Endodermal cell (in vitro differentiated cells): ENCODE data around the gene CLIP2. TPM values are rescaled to one million over a fixed set of nuclear protein-coding genes. Genes with fewer than 3 reads are reported as not detected.
A peak's percentile ranks its signal among the peaks of the same experiment; 100 is the strongest.

ENCODE experiments used
- DNase-seq: peaks from one replicate; pipeline ENCODE4 v3.0.0-alpha.2; 2017
- H3K27ac ChIP-seq: 2 replicates; pipeline ENCODE4 v1.5.1; 2013; ENCODE audit warnings: mild to moderate bottlenecking, low read depth, low read length, moderate library complexity
- H3K27me3 ChIP-seq: 2 replicates; pipeline ENCODE4 v1.6.1; 2013; ENCODE audit warnings: mild to moderate bottlenecking, low read length, moderate library complexity; ENCODE audit not compliant: insufficient read depth, control insufficient read depth, poor library complexity, severe bottlenecking
- H3K36me3 ChIP-seq: 2 replicates; pipeline ENCODE4 v1.7.0; 2013; ENCODE audit warnings: mild to moderate bottlenecking, low read length, moderate library complexity; ENCODE audit not compliant: control insufficient read depth, insufficient read depth
- H3K4me1 ChIP-seq: one replicate; pipeline ENCODE4 v1.7.0; 2013; ENCODE audit warnings: low read length; ENCODE audit not compliant: control insufficient read depth, insufficient read depth
- H3K4me3 ChIP-seq: 2 replicates; pipeline ENCODE4 v1.5.1; 2013; ENCODE audit warnings: mild to moderate bottlenecking, low read length, moderate library complexity
- H3K9ac ChIP-seq: 2 replicates; pipeline ENCODE4 v1.6.1; 2013; ENCODE audit warnings: mild to moderate bottlenecking, low read length, moderate library complexity; ENCODE audit not compliant: poor library complexity, severe bottlenecking; ENCODE audit errors: extremely low read depth
- H3K9me3 ChIP-seq: 2 replicates; pipeline ENCODE4 v1.6.1; 2013; ENCODE audit warnings: mild to moderate bottlenecking, low read length, moderate library complexity; ENCODE audit not compliant: control insufficient read depth
- H3K27ac Mint-ChIP-seq: 2 replicates; pipeline ENCODE4 v1.8.0; 2020; ENCODE audit warnings: mixed read lengths
- H3K27me3 Mint-ChIP-seq: 2 replicates; pipeline ENCODE4 v1.8.0; 2021; ENCODE audit warnings: mild to moderate bottlenecking, mixed read lengths; ENCODE audit not compliant: insufficient read depth
- H3K36me3 Mint-ChIP-seq: 2 replicates; pipeline ENCODE4 v1.8.0; 2020; ENCODE audit warnings: low read depth, mixed read lengths
- H3K4me1 Mint-ChIP-seq: 2 replicates; pipeline ENCODE4 v1.8.0; 2020; ENCODE audit warnings: mixed read lengths
- H3K4me3 Mint-ChIP-seq: 2 replicates; pipeline ENCODE4 v1.8.0; 2020; ENCODE audit warnings: mild to moderate bottlenecking, moderate library complexity, mixed read lengths
- H3K9me3 Mint-ChIP-seq: 2 replicates; pipeline ENCODE4 v1.8.0; 2020; ENCODE audit warnings: mild to moderate bottlenecking, mixed read lengths
- WGBS, 2 experiments: methylation state at CpG; one replicate each; pipeline versions ENCODE4 v1.1.5 to v1.1.7; 2013; ENCODE audit warnings: missing lambda C conversion rate in 2 of 2, mixed read lengths in 1 of 2; ENCODE audit not compliant: insufficient coverage in 1 of 2, insufficient read length in 1 of 2; 5-methylcytosine and 5-hydroxymethylcytosine counted together
- total RNA-seq, 2 donors: library from RNA; stranded (reverse); fragmentation: NEBNext Ultra II Directional in 1 of 2; extraction: Animal tissue kit (Norgen Biotek cat#: 25700) in 1 of 2; gene quantifications; 2 replicates in 1 of 2; 3 replicates in 1 of 2; pipeline ENCODE4 v1.2.1, GENCODE V29; 2021
- TF ChIP-seq, protein P1 (sequence below): fragments of 200-600 bp; sonication (generic); conservative IDR thresholded peaks from 2 replicates; pipeline ENCODE4 v1.5.0; 2021; ENCODE audit warnings: antibody characterized with exemption, mild to moderate bottlenecking

Gene CLIP2
- total RNA-seq, 2 donors from 2014 or later = 44.3 to 57.2 TPM

DNA sequence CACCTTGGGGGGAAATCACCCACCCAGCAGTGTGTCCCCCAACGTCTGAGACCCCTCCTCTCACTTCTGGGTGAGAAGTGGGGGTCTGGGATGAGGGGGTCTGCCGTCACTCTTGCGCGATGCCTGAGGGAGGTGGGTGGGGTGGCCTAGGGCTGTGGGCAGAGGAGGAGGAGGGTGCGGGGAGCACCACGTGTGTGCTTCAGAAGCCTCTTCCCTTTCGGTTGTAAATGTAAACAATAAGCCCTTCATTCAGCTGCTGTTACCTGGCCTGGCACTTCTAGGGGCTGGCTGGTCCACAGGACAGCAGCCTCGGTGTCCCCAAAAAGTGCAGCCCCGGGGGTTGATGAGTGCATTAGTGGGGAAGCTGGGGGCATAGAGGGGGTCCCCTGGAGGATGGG lies 1.3 kb downstream of the CLIP2 start:
- no peak overlapping the region for H3K27ac ChIP-seq
- TF ChIP-seq, protein P1, sequence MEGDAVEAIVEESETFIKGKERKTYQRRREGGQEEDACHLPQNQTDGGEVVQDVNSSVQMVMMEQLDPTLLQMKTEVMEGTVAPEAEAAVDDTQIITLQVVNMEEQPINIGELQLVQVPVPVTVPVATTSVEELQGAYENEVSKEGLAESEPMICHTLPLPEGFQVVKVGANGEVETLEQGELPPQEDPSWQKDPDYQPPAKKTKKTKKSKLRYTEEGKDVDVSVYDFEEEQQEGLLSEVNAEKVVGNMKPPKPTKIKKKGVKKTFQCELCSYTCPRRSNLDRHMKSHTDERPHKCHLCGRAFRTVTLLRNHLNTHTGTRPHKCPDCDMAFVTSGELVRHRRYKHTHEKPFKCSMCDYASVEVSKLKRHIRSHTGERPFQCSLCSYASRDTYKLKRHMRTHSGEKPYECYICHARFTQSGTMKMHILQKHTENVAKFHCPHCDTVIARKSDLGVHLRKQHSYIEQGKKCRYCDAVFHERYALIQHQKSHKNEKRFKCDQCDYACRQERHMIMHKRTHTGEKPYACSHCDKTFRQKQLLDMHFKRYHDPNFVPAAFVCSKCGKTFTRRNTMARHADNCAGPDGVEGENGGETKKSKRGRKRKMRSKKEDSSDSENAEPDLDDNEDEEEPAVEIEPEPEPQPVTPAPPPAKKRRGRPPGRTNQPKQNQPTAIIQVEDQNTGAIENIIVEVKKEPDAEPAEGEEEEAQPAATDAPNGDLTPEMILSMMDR = no peak
- H3K27me3 ChIP-seq = no peaks in the 10 kb centered on the region
- peaks cover 42% of the 10 kb centered on the region for H3K4me1 Mint-ChIP-seq
- no peak overlapping the region for H3K27ac Mint-ChIP-seq
- no peaks in the 10 kb centered on the region for H3K9me3 ChIP-seq
- H3K27me3 Mint-ChIP-seq = no peaks in the 10 kb centered on the region
- peak overlapping the region; percentile 88 for H3K4me3 ChIP-seq
- H3K9me3 Mint-ChIP-seq = no peaks in the 10 kb centered on the region
- 21 to 39% methylated on average over 2 to 9 of the region's 9 CpGs for WGBS, 2 experiments
- peak overlapping the region; percentile 69 for H3K4me3 Mint-ChIP-seq
- H3K36me3 Mint-ChIP-seq = peaks cover 4% of the 10 kb centered on the region
- peak; percentile 49 for DNase-seq
- H3K4me1 ChIP-seq = peaks cover 16% of the 10 kb centered on the region
- no peaks in the 10 kb centered on the region for H3K36me3 ChIP-seq
- peak overlapping the region; percentile 73 for H3K9ac ChIP-seq

- peaks cover 4% of the 10 kb centered on the region for H3K36me3 ChIP-seq
- H3K4me1 ChIP-seq = peaks cover 16% of the 10 kb centered on the region
- no peak overlapping the region for H3K27ac Mint-ChIP-seq
- TF ChIP-seq, protein P1 = no peak
- peak overlapping the region; percentile 88 for H3K4me3 ChIP-seq
- no peaks in the 10 kb centered on the region for H3K27me3 Mint-ChIP-seq
- peak overlapping the region; percentile 73 for H3K9ac ChIP-seq
- peak overlapping the region; percentile 69 for H3K4me3 Mint-ChIP-seq
- H3K27ac ChIP-seq = no peak overlapping the region
- 74 to 78% methylated on average over 9 to 10 of the region's 10 CpGs for WGBS, 2 experiments
- no peaks in the 10 kb centered on the region for H3K9me3 ChIP-seq
- peaks cover 42% of the 10 kb centered on the region for H3K4me1 Mint-ChIP-seq
- H3K36me3 Mint-ChIP-seq = peaks cover 9% of the 10 kb centered on the region
- DNase-seq = peak; percentile 49
- H3K9me3 Mint-ChIP-seq = peaks cover 2% of the 10 kb centered on the region
- H3K27me3 ChIP-seq = no peaks in the 10 kb centered on the region
Measured at GRCh38 chr7:74290981-74291441, 1.8 kb downstream of the CLIP2 start.

- Mint-ChIP-seq H3K27me3 (no peaks in the 10 kb centered on the region), H3K4me3 (peak overlapping the region; percentile 69), H3K36me3 (peaks cover 12% of the 10 kb centered on the region), H3K4me1 (peaks cover 42% of the 10 kb centered on the region), H3K27ac (no peak overlapping the region), H3K9me3 (peaks cover 2% of the 10 kb centered on the region)
- Histone ChIP-seq H3K27ac (no peak overlapping the region), H3K4me1 (peaks cover 14% of the 10 kb centered on the region), H3K27me3 (no peaks in the 10 kb centered on the region), H3K9me3 (no peaks in the 10 kb centered on the region), H3K36me3 (peaks cover 8% of the 10 kb centered on the region), H3K4me3 (peak overlapping the region; percentile 88), H3K9ac (no peak overlapping the region)
- WGBS, 2 experiments = 88 to 91% methylated on average over 3 to 5 of the region's 5 CpGs
- TF ChIP-seq, protein P1 = no peak
- DNase-seq = no peak
Measured at GRCh38 chr7:74291535-74291934, 2.3 kb downstream of the CLIP2 start.
